Testis (tissue), 3 donors: ENCODE measurements around the gene PNPLA4. TPM values are rescaled to one million over a fixed set of nuclear protein-coding genes. Genes with fewer than 3 reads are reported as not detected.

ENCODE experiments used
- DNase-seq: peaks from one replicate; pipeline ENCODE4 v3.0.0-alpha.2; 2019
- H3K27ac ChIP-seq, 2 donors: fragments of 200-600 bp; sonication (generic); one replicate each; pipeline ENCODE4 v1.5.1; 2019
- H3K27me3 ChIP-seq: fragments of 200-600 bp; sonication (generic); one replicate; pipeline ENCODE4 v1.5.1; 2019
- H3K36me3 ChIP-seq: fragments of 200-600 bp; sonication (generic); one replicate; pipeline ENCODE4 v1.5.1; 2017; ENCODE audit warnings: low read depth; ENCODE audit errors: missing control alignments
- H3K4me1 ChIP-seq: fragments of 200-600 bp; sonication (generic); one replicate; pipeline ENCODE4 v1.5.1; 2019
- H3K4me3 ChIP-seq, 2 donors: fragments of 200-600 bp; sonication (generic); one replicate each; pipeline ENCODE4 v1.5.1; 2017 to 2019
- H3K9me3 ChIP-seq: fragments of 200-600 bp; sonication (generic); one replicate; pipeline ENCODE4 v1.5.1; 2017
- CTCF ChIP-seq, 3 experiments: fragments of 450-650 bp in 2 of 3; fragments of 200-600 bp in 1 of 3; sonication (generic) in 1 of 3; IDR thresholded peaks; one replicate each; pipeline ENCODE4 v1.5.1; 2016 to 2019; ENCODE audit warnings: antibody characterized with exemption in 3 of 3, mild to moderate bottlenecking in 2 of 3, moderate library complexity in 1 of 3
- POLR2A ChIP-seq: fragments of 450-650 bp; IDR thresholded peaks from one replicate; pipeline ENCODE4 v1.6.1; 2017; ENCODE audit warnings: antibody characterized with exemption, mild to moderate bottlenecking, moderate library complexity
- WGBS, 2 donors: methylation state at CpG; one replicate each; pipeline ENCODE4 v1.1.5; 2018; 5-methylcytosine and 5-hydroxymethylcytosine counted together
- intact Hi-C: fragments of 100-400 bp; cut with DNase I; formaldehyde crosslinking; loops from one replicate; pipeline ENCODE4 v1.15.1; 2023; ENCODE audit warnings: low total_unique reads
- polyA plus RNA-seq: library from polyadenylated mRNA; stranded (reverse); fragments of 350-450 nt; fragmentation: Illumina TruSeq; extraction: RNeasy Lipid Tissue Mini Kit (QIAGEN cat#74804); gene quantifications from one replicate; pipeline ENCODE4 v1.2.3, GENCODE V29; 2014; ENCODE audit warnings: low read depth, low replicate concordance; ENCODE audit not compliant: insufficient read depth
- total RNA-seq, 2 donors: library from RNA; depleted of rRNA; stranded (reverse); fragments of >200 nt; gene quantifications; one replicate each; pipeline ENCODE4 v1.2.3, GENCODE V29; 2016

The PNPLA4 gene
- total and polyA plus RNA-seq, 3 donors from 2014 or later = 16.6 to 31.7 (median 20.6) TPM

DNA sequence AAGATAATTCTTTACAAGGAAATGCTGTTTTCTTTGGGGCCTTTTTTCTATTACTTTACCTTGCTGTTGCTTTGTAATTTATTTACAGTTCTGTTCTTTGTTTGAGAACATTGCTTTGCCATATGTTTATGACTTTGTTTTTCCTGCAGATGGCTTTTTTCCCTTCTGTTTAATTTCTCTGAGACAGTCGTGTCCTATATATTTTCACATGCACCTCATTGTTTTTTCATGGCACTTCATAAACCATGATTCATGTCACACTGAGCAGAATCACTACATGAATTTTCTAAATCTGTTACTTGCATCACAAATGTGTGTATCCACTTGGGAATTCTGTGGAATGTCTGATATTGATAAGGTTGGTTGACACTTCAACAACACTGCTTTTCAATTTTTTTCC, 33.0 kb upstream of the PNPLA4 start:
- H3K4me3 ChIP-seq = no peak overlapping the region
- no peak for DNase-seq

DNA sequence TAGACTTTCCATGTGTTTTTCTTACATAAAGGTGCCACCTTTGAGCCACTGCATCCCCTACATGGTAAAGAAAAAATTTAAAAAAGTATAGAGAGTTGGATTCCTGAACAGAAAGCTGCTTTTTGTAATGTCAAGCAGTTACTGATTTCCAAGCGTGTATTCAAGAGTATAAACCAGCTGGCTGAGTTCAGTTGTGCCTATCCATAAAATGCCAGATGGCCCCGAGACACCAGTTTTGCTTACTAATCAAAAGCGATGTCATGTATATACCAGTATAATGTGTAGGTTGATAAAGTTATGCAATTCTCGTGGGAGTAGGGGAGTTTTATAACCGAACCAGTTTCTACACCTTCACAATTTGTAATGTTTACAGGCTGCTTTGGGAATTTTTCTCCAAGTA, 26.2 kb upstream of the PNPLA4 start:
- Histone ChIP-seq H3K27ac (no peak overlapping the region), H3K36me3 (no peaks in the 10 kb centered on the region), H3K4me1 (no peaks in the 10 kb centered on the region), H3K9me3 (no peaks in the 10 kb centered on the region), H3K4me3 (no peak overlapping the region), H3K27me3 (no peaks in the 10 kb centered on the region)
- intact Hi-C loops = no loop called here
- WGBS, 2 donors = 75 to 76% methylated on average over 5 of the region's 5 CpGs
- no peak for DNase-seq
- TF ChIP-seq CTCF (IDR thresholded peaks at IDR 0.05) (no peak), POLR2A (no peak)

More for the DNA sequence above, 33.0 kb upstream of the PNPLA4 start:
- H3K9me3 ChIP-seq = no peaks in the 10 kb centered on the region
- H3K27me3 ChIP-seq = no peaks in the 10 kb centered on the region
- intact Hi-C loops = no loop called here
- no peak for TF ChIP-seq CTCF (IDR thresholded peaks at IDR 0.05)
- no peak for TF ChIP-seq POLR2A
- no peaks in the 10 kb centered on the region for H3K36me3 ChIP-seq
- H3K4me1 ChIP-seq = no peaks in the 10 kb centered on the region
- WGBS, 2 donors = 69 to 77% methylated on average over 1 of the region's 1 CpG
- H3K27ac ChIP-seq = no peak overlapping the region

DNA sequence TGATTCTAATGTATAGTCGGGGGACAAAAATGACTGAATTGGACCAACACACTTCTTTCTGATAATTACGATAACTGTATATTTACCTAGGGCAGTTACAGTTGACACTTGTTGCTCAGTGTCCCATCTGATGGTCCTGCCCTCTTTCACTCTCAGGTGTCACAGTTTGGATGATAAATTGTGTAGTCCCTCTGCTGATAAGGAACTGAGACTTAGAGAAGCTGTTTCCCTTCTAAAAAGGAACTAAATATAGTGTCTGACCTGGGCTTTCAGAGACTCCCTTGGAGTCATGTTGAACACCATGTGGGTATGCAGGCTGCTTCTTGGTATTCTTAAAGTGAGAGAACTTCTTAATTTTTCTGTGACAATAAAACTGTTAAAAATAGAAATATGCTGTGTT, 23.7 kb upstream of the PNPLA4 start:
- WGBS, 2 donors = 82 to 96% methylated on average over 2 of the region's 2 CpGs
- H3K4me1 ChIP-seq = no peaks in the 10 kb centered on the region
- TF ChIP-seq POLR2A (no peak), CTCF (IDR thresholded peaks at IDR 0.05) (no peak)
- H3K27ac ChIP-seq = no peak overlapping the region
- H3K9me3 ChIP-seq = no peaks in the 10 kb centered on the region
- H3K4me3 ChIP-seq = no peak overlapping the region
- no peaks in the 10 kb centered on the region for H3K36me3 ChIP-seq
- H3K27me3 ChIP-seq = no peaks in the 10 kb centered on the region
- intact Hi-C loops = no loop called here
- DNase-seq = no peak

DNA sequence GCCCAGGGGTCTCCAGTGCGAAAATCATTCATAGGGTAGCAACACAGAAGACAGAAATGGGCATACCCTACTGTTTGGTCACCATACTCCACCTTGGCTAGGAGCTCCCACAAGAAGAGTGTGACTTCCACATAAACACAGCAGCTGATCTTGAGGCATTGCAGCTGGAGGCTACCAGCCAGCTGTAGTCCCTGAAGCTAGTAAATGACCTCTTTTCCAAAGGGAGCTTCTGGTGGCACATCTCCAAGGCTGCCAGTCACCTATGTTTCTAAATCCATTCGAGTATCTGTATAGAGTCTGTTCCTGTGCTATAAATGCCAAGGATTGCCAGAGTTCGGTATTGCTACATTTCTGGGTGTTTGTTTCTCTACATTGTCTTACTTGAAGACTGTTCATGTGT, 21.3 kb upstream of the PNPLA4 start:
- Histone ChIP-seq H3K27ac (no peak overlapping the region), H3K27me3 (no peaks in the 10 kb centered on the region), H3K4me3 (no peak overlapping the region), H3K4me1 (no peaks in the 10 kb centered on the region), H3K36me3 (no peaks in the 10 kb centered on the region), H3K9me3 (no peaks in the 10 kb centered on the region)
- 68 to 80% methylated on average over 1 to 3 of the region's 3 CpGs for whole genome bisulfite sequencing, 2 donors
- DNase-seq = peak; percentile 15
- TF ChIP-seq POLR2A (no peak), CTCF (IDR thresholded peaks at IDR 0.05) (no peak)
- intact Hi-C loops = no loop called here

DNA sequence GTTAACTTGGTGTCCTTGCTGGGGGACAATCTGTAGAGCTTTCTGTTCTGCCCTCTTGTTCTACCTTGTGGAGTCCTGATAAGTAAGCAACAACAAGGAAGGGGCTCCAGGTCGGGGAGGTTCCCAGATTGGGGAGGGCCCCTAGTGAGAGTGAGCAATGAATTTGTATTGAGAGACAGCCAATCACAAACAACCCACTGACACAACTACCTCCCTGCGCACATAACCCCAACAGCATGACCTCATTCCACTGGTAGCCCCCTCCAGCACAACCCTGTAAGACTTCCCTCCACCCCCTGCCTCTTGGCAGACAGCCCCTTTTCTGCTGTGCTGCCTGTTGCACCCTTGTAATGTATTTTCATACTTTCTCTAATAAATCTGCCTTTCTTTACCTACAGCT, 19.7 kb upstream of the PNPLA4 start:
- intact Hi-C loops = no loop called here
- Histone ChIP-seq H3K4me3 (no peak overlapping the region), H3K27ac (no peak overlapping the region), H3K27me3 (no peaks in the 10 kb centered on the region), H3K36me3 (no peaks in the 10 kb centered on the region), H3K4me1 (no peaks in the 10 kb centered on the region), H3K9me3 (no peaks in the 10 kb centered on the region)
- 45 to 73% methylated on average over 2 of the region's 2 CpGs for WGBS, 2 donors
- DNase-seq = no peak
- TF ChIP-seq POLR2A (no peak), CTCF (IDR thresholded peaks at IDR 0.05) (no peak)
